C4-2B (cell line): ENCODE measurements around the gene ADGRB3.

ENCODE experiments used
- H3K27ac ChIP-seq: fragments of 450-650 bp; 2 replicates; pipeline ENCODE4 v1.5.1; 2017
- ZFX ChIP-seq: fragments of 450-650 bp; IDR thresholded peaks from 2 replicates; pipeline ENCODE4 v1.6.1; 2017
- TF ChIP-seq, protein P1 (sequence below): fragments of 450-650 bp; conservative IDR thresholded peaks from 2 replicates; pipeline ENCODE4 v1.5.1; 2017; ENCODE audit warnings: mild to moderate bottlenecking

Gene ADGRB3

GRCh38 chr6:68680264-68680663 is 45.2 kb downstream of the ADGRB3 start:
- no peak overlapping the region for H3K27ac ChIP-seq
- TF ChIP-seq, protein P1, sequence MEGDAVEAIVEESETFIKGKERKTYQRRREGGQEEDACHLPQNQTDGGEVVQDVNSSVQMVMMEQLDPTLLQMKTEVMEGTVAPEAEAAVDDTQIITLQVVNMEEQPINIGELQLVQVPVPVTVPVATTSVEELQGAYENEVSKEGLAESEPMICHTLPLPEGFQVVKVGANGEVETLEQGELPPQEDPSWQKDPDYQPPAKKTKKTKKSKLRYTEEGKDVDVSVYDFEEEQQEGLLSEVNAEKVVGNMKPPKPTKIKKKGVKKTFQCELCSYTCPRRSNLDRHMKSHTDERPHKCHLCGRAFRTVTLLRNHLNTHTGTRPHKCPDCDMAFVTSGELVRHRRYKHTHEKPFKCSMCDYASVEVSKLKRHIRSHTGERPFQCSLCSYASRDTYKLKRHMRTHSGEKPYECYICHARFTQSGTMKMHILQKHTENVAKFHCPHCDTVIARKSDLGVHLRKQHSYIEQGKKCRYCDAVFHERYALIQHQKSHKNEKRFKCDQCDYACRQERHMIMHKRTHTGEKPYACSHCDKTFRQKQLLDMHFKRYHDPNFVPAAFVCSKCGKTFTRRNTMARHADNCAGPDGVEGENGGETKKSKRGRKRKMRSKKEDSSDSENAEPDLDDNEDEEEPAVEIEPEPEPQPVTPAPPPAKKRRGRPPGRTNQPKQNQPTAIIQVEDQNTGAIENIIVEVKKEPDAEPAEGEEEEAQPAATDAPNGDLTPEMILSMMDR = no peak
- TF ChIP-seq ZFX = no peak

DNA sequence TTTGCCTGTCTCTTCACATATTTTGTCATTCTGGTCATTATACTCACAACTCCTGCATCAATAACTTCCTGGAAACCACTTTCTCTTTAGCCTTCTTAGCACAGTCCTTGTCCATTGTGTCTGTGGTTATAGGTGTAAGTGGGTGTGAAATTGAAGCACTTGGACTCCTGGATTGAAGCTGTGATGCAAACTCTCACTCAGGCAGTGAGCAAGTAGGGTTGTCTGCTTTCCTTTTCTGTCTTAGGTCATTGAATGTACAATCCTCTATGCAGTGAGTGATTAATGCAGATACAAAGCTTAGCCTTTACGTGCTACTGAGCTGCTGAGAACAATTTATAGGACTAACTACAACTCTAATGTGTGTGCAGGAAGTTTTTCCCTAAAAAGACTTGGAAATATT is 54.8 kb downstream of the ADGRB3 start:
- no peak overlapping the region for H3K27ac ChIP-seq
- TF ChIP-seq, protein P1 = no peak

GRCh38 chr6:68691120-68691519 is 56.0 kb downstream of the ADGRB3 start:
- TF ChIP-seq, protein P1 = no peak
- TF ChIP-seq ZFX = no peak
- H3K27ac ChIP-seq = no peak overlapping the region

DNA sequence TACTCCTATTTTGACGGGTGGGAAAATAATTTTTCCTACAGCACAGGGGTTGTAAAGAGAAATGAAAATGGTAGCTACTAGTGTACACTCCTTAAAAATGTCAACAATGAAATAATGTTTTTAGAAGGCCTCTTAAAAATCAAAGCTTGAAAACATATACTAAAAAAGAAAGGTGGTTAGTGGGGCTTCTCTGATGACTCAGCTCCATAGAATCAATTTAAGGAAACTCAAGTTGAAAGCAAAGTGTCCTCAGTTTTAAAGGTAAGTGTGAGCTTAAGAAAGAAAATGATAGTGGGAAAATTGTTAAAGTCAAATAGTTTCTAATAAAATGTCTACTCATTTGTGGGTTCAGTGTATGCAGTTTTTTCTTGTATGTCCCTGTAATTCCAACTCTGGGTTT is 58.2 kb downstream of the ADGRB3 start:
- TF ChIP-seq, protein P1 = no peak
- TF ChIP-seq ZFX = no peak

DNA sequence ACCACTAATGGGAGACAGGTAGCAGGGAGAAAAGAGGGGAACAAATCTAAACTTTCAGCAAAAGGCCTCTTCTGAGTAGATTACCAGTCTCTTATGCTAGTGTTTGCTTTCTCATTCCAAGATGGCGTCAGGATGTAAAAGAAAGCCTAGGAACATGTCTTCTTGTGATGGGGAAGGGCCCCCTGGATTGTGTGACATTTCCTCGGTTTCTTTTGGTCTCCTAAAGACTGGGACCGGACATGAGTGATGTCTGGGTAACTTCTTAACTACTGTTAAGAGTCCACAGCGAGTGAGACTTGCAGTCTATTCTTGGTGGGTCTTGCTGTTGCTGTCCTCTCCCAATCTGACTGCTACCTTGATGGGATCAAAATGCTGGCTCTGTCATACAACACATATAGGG is 60.3 kb downstream of the ADGRB3 start:
- H3K27ac ChIP-seq = no peak overlapping the region
- TF ChIP-seq, protein P1 = no peak
- no peak for TF ChIP-seq ZFX

More for the DNA sequence above, 58.2 kb downstream of the ADGRB3 start:
- no peak overlapping the region for H3K27ac ChIP-seq

DNA sequence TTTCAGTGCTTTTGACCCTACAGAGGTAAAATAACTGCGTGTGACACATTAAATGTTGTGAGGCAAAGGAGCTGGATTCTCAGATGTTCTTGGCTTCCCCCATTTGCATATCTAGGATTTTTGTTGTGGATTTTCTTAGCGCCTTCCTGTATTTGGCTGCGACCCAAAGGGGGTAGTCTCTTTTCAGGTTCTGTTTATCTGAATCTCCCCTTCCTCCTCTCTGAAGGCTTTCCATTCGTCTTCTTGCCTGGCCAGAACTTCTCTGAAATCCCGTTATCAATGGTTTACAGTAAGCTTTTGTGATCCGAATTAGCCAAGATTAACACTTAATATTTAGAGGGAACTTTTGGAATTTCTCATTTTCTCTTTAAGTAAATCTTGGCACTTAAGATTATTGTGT is 60.8 kb downstream of the ADGRB3 start:
- H3K27ac ChIP-seq = no peak overlapping the region
- no peak for TF ChIP-seq ZFX
- TF ChIP-seq, protein P1 = no peak

- no peak for TF ChIP-seq ZFX
- TF ChIP-seq, protein P1 = no peak
- H3K27ac ChIP-seq = no peak overlapping the region
These were observed 62.3 kb downstream of the ADGRB3 start for GRCh38 chr6:68697394-68697793.
